GM21529 (cell line): ENCODE results near the gene TMCC1.
"Not testable (repeated sequence)": the region's sequence is repeated elsewhere in the genome, so short reads cannot be mapped to it uniquely, and the experiment has no call there.

Experiments
- ATAC-seq: cut with Tn5 transposase; IDR thresholded peaks from one replicate; pipeline ENCODE4 v1.9.1; 2021; ENCODE audit not compliant: unreplicated experiment

Gene TMCC1

DNA sequence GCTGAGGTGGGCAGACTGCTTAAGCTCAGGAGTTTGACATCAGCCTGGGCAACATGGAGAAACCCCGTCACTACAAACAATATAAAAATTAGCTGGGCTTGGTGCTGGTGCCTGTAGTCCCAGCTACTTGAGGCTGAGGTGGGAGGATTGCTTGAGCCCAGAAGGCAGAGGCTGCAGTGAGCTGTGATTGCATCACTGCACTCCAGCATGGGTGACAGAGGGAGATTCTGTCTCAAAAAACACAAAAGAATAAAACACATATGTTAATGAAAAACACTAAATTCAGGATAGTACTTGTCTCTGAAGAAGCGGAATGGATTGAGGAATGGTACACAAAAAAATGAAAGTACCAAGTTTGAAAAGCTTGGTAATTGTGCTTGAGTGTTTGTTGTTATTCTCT is 159.1 kb downstream of the TMCC1 start:
- no peak for ATAC-seq

DNA sequence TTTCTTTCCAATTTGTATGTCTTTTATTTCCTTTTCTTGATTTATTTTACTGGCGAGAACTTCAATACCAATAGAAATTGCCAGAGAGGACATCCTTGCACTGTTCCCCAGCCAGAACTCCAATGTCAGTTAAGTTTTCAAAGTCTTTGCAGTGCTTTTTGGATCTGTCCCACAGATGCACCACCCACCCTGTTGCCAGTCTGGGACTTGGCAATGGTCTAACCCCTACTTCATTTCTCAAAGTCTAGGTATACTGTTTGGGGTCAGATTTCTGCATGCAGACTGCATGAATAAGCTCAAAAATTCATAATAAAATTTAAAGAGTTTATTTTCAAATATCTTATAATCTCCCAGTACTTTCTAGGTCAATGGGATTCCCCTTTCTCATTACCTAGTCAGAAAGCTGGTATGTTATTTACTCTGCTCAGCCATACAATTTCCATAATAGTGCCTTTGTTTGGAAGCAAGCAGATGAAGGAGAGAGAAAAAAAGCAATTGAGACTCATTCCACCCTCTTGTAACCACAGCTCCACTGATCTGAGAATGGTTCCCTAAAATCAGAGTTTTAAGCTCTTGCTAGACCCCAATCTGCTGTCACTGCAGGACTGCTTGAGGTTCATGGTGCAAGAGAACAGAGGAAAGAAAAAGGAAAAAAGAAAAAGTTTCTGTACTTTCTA is 161.2 kb downstream of the TMCC1 start:
- ATAC-seq, result no peak

DNA sequence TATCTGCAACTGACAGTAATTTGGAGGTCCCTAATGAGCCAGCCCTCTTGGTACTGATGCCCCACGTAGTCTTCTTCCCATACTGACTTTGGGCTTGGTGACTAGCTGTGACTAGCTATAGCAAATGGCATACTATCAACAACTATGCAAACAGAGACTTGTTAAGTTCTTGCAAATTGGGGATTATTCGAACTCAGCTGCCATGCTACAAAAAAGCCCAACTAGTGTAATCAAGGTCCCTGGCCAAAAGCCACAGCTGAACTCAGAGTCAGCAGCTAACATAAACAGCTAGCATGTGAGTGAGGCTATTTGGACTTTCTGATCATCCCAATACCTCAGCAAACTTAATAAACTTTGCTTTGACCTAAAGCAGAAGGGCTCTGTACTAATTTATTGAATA is 165.8 kb downstream of the TMCC1 start:
- no peak for ATAC-seq

DNA sequence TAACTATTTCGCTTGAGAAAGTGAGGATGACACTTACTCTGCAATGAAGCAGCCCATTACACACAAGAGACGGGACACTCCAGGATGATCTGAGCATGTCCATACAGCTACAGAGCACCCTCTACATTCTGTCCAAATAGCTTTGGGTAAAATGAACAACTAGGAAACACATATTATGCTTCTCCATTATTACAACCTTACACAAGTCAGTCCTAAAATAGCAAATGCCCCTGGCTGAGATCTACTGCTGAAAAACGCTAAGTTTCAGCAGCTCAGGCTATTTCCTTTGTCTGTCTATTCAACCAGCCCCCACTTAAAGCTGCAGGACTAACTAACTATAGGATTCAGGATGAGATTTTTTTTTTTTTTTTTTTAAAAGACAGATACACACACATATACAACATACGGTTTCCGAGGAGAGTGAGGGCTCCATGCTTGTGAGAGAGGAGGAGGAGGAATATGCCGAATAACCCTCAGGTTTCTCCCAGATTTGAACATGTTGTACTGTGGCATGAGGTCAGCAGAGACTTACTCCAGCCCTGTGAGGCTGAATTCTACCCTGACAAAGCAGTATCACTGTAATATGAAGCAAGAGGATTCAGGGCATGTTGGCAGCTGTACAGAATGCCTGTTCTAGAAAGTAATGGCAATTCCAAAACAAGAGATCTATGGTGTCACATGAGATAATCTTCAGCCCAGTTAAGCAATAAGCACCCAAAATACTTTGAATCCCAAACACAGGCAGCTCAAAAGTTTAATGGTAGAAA is 169.8 kb downstream of the TMCC1 start:
- no peak for ATAC-seq

DNA sequence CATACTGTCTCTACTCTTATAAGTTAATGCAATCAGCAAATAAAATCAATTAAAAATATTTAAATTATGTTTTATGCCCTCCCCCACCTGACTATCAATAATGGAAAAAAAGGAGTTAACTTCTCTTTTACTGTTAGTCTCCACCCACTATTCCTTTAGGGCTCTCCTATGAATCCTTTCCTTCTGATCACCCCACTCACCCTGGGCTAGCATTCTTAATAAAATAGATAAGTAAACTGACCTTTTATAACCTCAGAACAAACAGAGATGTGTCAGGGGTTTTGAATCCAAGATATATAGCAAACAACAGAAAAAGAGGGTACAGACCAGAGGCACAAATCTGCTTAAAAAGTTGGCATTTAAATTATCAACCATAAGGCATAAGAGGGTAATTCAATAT is 171.0 kb downstream of the TMCC1 start:
- ATAC-seq, result no peak

DNA sequence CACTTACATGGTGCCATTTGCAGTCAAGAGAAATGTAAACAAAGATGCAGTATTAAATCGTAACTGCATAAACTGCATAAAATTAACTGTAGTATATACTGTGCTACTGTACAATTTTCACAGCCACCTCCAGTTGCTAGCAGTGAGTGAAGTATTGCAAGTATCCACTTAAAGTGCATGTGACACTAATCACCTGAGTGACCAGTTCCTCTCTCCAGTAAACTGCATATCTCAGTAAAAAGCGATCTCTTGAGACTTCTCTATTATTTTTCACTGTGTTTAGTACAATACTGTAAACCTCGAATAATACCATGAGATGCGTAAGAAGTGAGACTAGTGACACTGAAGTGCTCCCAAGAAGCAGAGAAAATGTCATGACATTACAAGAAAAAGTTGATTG is 175.3 kb downstream of the TMCC1 start:
- no peak for ATAC-seq

DNA sequence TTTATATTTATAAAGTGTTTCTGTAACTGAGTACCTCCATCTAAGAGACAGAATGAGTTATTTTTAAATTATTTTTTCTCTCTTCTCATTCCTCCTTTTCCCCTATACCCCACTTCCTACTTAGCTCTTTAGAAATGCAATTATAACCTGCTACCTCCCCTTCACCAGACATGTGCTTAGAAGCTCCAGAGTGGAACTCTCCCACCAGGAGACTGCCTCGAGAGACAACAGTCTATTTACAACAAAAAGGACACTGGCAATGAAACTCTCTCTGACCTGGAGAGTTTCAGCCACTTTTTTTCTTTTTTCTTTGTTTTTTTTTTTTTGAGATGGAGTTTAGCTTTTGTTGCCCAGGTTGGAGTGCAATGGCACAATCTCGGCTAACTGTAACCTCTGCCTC is 177.7 kb downstream of the TMCC1 start:
- no peak for ATAC-seq

DNA sequence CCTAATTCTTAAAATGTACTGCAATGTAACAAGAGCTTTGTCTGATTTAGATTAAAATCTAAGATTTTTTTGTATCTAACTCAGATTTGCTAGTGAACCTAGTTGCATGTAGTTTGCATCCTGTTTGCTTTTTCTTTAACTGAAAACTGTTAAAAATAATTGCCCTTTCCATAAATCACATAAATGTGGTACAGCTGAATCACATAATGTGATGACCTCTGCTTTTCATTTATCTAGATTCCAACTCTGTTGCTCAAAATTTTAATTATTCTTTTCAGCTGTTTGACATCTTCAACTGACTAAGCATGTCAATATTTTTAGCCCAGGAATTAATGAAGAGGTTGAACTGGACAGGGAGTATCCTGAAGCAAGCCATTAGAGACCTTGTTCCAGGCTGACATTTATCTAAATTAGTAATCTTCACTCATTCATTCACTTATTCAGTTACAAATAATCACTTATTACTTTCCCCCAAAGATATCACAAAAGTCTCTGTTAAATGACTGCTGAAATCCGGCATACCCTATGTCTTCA is 185.1 kb downstream of the TMCC1 start:
- ATAC-seq, result no peak

DNA sequence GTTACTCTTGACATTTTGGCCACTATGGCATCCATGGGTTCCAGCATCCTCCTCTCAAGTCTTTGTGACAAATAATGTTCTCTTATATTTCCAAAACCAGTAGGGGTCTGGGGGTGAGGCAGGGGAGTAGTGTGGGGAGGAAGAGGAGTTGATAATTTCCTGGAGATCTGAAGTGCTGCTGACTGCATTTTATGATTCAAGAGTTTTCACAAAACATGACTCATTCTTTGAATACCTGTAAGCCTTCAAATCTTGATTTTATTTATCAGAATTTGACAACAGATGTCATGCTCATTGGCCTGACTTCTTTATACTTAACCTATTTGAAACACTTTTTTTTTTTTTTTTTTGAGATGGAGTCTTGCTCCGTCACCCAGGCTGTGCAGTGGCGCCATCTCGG is 188.2 kb downstream of the TMCC1 start:
- no peak for ATAC-seq

DNA sequence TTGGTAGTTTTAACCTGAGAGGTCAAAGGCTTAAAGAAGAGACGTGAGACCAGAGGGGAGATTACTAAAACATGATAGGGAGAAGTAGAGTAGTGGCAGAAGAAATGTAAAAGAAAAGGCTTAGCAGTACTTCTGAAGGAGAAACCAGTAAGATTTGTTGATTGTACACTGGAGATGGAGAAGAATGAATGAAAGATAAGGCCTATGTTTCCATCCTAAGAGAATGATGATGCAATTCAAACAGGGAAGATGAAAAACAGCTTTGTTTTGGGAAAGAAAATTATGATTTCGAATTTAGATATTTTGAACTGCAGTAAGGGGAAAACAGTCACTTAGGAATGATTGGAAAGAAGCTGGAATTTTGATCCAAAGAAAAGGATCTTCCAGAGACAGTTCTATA is 189.6 kb downstream of the TMCC1 start:
- ATAC-seq, result no peak

DNA sequence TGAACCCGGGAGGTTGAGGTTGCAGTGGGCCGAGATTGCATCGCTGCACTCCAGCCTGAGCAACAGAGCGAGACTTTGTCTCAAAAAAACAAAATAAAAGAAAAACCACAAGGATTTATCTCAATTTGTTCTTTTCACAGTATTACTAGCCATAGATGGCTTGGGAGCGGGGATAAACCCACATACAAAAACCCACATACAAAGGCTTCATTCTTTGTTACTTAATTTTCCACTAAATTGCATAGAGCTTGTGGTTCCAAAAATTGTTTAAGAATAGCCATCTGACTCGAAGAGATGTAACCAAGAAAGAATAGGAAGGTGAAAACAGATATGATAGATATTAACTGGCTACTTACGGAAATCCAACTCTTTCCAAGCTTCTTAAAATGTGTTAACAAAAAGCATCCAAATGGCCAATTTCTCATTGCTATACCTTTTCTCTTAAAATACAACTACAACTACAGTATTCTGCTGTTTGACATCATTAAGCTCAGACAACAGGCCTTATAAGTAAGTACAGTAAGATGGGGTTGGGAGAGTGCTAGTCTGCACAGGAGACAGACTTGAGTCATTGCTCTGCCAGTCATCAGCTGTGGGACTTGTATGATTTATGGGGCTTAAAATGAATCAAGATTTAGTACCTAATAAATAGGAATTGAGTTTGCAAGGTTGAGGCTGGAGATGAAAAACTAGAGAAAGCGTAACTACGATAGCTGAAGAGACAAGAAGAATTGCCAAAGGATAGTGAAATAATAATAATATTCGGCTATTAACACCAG is 190.4 kb downstream of the TMCC1 start:
- no peak for ATAC-seq

DNA sequence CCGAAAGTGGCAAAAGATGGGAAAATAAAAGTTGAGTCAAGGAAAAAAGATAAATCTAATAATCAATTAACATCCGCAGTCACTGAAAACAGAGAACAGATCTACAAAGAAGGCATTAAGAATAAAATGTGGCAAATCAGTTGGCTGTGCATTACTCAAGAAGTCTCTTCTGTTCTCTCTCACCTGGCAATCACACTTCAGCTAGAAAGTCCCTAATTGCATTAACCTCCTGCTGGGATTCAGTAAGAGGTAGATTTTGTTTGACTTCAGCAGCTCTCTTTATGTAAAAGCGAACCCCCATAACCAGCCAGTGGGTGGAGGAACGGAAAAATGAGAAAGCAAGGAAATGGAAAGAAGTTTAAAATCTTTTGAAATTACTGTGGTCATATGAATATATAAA is 192.3 kb downstream of the TMCC1 start:
- ATAC-seq, result no peak

DNA sequence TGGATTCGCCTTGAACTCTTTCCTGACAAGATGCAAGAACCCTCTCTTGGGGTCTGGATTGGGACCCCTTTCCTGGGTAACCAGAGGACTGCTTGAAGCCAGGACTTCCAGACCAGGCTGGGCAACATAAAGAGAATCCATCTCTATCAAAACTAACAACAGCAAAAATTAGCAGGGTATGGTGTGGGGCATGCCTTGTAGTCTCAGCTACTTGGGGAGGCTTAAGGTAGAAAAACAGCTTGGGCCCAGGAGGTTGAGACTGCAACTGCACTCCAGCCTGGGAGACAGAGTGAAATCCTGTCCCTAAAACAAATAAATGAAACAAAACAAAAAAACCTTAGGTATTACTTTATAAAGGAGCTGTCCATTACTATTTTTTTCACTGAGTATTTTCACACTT is 193.9 kb downstream of the TMCC1 start:
- ATAC-seq, result no peak

DNA sequence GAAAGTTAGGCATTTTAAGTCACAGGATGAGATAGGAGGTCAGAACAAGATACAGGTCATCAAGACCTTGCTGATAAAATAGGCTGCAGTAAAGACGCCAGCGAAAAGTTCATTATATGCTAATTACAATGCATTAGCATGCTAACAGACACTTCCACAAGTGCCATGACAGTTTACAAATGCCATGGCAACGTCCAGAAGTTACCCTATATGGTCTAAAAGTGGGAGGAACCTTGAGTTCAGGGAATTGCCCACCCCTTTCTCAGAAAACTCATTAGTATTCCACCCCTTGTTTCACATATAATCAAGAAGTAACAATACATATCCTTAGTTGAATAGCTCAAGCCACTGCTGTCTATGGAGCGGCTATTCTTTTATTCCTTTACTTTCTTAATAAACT is 194.3 kb downstream of the TMCC1 start:
- no peak for ATAC-seq

DNA sequence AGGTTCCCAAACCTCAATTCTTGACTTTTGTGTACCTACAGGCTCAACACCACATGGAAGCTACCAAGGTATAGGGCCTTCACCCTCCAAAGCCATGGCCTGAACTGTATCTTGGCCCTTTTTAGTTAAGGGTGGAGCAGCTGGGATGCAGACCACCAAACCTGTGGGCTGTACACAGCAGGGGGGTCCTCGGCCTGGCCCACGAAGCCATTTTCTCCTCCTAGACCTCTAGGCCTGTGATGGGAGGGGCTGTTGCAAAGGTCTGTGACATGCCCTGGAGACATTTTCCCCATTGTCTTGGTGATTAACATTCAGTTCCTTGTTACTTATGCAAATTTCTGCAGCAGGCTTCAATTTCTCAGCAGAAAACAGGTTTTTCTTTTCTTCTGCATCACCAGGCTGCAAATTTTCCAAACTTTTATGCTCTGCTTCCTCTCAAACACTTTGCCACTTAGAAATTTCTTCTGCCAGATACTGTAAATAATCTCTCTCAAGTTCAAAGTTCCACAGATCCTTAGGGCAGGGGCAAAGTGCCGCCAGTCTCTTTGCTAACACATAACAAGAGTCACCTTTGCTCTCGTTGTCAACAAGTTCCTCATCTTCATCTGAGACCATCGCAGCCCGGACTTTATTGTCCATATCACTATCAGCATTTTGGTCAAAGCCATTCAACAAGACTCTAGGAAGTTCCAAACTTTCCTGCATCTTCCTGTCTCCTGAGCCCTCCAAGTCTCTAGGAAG is 196.1 kb downstream of the TMCC1 start:
- no peak for ATAC-seq

DNA sequence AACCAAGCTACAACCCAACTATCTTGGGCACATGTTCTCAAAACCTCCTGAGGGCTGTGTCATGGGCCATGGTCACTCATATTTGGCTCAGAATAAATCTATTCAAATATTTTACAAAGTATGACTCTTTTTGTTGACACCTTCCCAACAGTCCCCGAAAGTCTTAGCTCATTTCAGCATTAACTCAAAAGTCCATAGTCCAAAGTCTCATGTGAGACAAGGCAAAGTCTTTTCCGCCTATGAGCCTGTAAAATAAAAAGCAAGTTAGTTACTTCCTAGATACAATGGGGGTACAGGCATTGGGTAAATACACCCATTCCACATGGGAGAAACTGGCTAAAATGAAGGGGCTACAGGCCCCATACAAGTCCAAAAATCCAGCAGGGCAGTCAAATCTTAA is 197.1 kb downstream of the TMCC1 start:
- ATAC-seq, result not testable (repeated sequence)

DNA sequence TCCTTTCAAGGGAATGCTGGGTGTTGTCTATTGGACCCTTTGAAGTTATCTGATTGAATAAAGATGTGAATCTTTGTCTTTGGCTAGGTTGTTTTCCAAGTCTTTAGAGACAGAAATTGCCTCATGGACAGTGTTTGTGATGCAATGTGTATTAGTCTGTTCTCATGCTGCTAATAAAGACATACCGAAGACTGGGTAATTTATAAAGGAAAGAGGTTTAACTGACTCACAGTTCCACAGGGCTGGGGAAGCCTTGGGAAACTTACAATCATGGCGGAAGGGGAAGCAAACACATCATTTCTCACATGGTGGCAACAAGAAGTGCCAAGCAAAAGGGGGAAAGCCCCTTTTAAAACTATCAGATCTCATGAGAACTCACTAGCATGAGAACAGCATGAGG is 198.3 kb downstream of the TMCC1 start:
- ATAC-seq, result no peak

DNA sequence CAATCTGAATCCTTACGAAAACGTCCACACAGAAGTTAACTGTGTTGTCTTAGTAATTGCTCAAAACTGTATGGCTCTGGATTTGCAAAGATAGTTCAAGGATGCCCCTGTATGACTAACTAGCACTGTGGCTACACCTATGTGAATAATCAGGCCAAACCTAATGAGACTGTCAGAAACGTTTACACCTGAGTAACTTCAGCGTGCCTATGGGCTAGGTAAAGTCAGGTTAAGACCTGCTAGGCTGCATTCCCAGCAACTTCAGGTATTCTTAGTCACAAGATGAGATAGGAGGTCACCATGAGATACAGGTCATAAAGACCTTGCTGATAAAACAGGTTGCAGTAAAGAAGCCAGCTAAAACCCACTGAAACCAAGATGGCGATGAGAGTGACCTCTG is 199.3 kb downstream of the TMCC1 start:
- ATAC-seq, result no peak

DNA sequence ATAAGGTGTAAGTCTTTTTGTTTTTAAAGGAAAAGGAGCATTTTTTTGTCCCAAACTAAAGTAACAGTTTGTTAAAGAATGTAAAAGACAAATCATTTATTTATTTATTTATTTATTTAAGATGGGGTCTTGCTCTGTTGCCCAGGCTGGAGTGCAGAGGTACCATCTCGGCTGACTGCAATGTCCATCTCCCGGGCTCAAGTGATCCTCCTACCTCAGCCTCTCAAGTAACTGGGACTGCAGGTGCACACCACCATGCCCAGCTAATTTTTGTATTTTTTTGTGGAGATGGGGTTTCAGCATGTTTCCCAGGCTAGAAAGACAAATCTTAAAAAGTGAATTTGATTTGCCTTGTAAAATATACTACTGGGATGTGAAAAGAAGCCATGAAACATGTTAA is 200.8 kb downstream of the TMCC1 start:
- ATAC-seq, result no peak

DNA sequence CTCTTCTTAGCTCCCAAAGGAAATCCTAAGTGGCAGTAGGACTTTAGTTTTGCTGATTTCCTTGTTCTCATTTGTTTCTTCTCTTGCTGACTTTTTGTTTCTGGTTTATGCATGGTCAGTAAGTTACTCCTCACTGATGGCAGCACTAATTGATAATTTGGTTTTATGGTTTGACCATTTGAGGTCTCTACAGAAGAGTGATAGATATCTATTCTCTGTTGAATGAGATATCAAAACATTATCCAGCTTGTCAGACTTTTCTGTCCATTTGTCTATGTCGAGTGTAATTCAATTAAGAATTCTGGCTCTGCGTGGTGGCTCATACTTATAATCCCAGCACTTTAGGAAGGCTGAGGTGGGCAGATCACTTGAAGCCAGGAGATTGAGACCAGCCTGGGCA is 202.5 kb downstream of the TMCC1 start:
- no peak for ATAC-seq

DNA sequence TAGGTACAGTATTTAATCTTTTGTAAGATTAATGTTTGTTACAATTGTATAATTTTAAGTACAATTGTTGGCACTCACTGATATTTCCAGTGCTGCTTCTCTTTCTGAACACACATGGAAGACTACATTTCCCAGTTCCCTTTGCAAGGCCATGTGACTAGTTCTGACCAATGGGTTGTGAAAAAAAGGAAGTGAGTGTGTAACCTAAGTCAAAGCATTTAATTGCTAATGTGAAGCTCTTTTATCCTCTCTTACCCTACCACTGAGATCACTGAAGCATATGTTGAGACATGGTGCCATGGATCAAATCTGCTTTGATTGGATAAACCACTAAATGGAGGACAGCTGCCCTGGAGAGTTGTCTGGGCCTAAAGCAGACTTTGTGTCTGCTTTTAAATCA is 203.1 kb downstream of the TMCC1 start:
- ATAC-seq, result peak; percentile 91
